ENCODE results near the gene MAGEB16.

Gene MAGEB16

GRCh38 chrX:35842674-35843073 lies 44.5 kb downstream of the MAGEB16 start:
- Histone ChIP-seq H3K9ac (ENCODE audit: low read depth in 1 of 2, low read length in 2 of 2) (no peak overlapping the region), H3K36me3 (ENCODE audit: control insufficient read depth in 2 of 2, insufficient read depth in 2 of 2, low read length in 2 of 2) (no peaks in the 10 kb centered on the region), H3K27me3 (ENCODE audit: control insufficient read depth in 2 of 2, insufficient read depth in 2 of 2, low read length in 2 of 2) (no peaks in the 10 kb centered on the region), H3K9me3 (ENCODE audit: control insufficient read depth in 2 of 2, low read length in 2 of 2) (no peaks in the 10 kb centered on the region), H3K4me1 (ENCODE audit: control insufficient read depth in 2 of 2, insufficient read depth in 2 of 2, low read length in 2 of 2) (no peaks in the 10 kb centered on the region), H3K27ac (ENCODE audit: low read depth in 2 of 2, low read length in 2 of 2) (no peak overlapping the region), H3K4me3 (ENCODE audit: low read length in 2 of 2) (no peak overlapping the region)

GRCh38 chrX:35847736-35848135 lies 49.6 kb downstream of the MAGEB16 start:
- H3K4me3 ChIP-seq (ENCODE audit: low read length in 2 of 2), result no peak overlapping the region
- H3K9ac ChIP-seq (ENCODE audit: low read depth in 1 of 2, low read length in 2 of 2), result no peak overlapping the region
- H3K36me3 ChIP-seq (ENCODE audit: control insufficient read depth in 2 of 2, insufficient read depth in 2 of 2, low read length in 2 of 2), result no peaks in the 10 kb centered on the region
- H3K27ac ChIP-seq (ENCODE audit: low read depth in 2 of 2, low read length in 2 of 2), result no peak overlapping the region
- no peaks in the 10 kb centered on the region for H3K4me1 ChIP-seq (ENCODE audit: control insufficient read depth in 2 of 2, insufficient read depth in 2 of 2, low read length in 2 of 2)
- H3K27me3 ChIP-seq (ENCODE audit: control insufficient read depth in 2 of 2, insufficient read depth in 2 of 2, low read length in 2 of 2), result no peaks in the 10 kb centered on the region
- no peaks in the 10 kb centered on the region for H3K9me3 ChIP-seq (ENCODE audit: control insufficient read depth in 2 of 2, low read length in 2 of 2)

Data from mucosa of rectum (tissue), 2 donors.